IMR-90 (cell line): ENCODE data around the gene GNB5. TPM values are rescaled to one million over a fixed set of nuclear protein-coding genes. Genes with fewer than 3 reads are reported as not detected.
"Not testable (repeated sequence)": the region's sequence is repeated elsewhere in the genome, so short reads cannot be mapped to it uniquely, and the experiment has no call there.

Experiments used
- ATAC-seq: fragments of 200-7000 bp; cut with Tn5 transposase; 2 replicates; pipeline ENCODE4 v1.9.1; 2020; ENCODE audit warnings: low read depth, mild to moderate bottlenecking, moderate library complexity
- BruUV-seq: library from RNA; stranded (reverse); fragments of 400-500 nt; replicated peaks from 2 replicates; lab custom pipeline; 2021; lab: Mats Ljungman, UMichigan
- CTCF ChIA-PET: fragments of 300-600 bp; formaldehyde crosslinking; extraction: SDS; loops from one replicate; lab custom pipeline; 2021; ENCODE audit warnings: antibody characterized with exemption; lab: Yijun Ruan, JAX
- POLR2A ChIA-PET: fragments of 300-600 bp; sonication (Branson Sonifier 250); formaldehyde crosslinking; loops from one replicate; lab custom pipeline; 2022; ENCODE audit warnings: antibody characterized with exemption; ENCODE audit not compliant: unreplicated experiment; lab: Charles Lee
- DNase-seq: peaks from one replicate; pipeline ENCODE4 v3.0.0; 2013
- H2AFZ ChIP-seq: replicated peaks from 2 replicates; pipeline ENCODE3; 2013; ENCODE audit warnings: low read length, mild to moderate bottlenecking; ENCODE audit not compliant: poor library complexity
- H2AK5ac ChIP-seq: 2 replicates; pipeline ENCODE4 v1.6.1; 2013; ENCODE audit warnings: low read depth, low read length, inconsistent platforms
- H2AK9ac ChIP-seq: replicated peaks from 2 replicates; pipeline ENCODE3; 2013; ENCODE audit warnings: mild to moderate bottlenecking, low read depth, low read length, moderate library complexity; ENCODE audit not compliant: poor library complexity
- H2BK120ac ChIP-seq: 2 replicates; pipeline ENCODE4 v1.6.1; 2013; ENCODE audit warnings: low read depth, low read length, inconsistent platforms
- H2BK15ac ChIP-seq: 3 replicates; pipeline ENCODE4 v1.6.1; 2013; ENCODE audit warnings: low read depth, low read length, inconsistent platforms
- H2BK20ac ChIP-seq: 2 replicates; pipeline ENCODE4 v1.6.1; 2013; ENCODE audit warnings: low read depth, mild to moderate bottlenecking, inconsistent platforms, low read length, moderate library complexity
- H2BK5ac ChIP-seq: 2 replicates; pipeline ENCODE4 v1.6.1; 2013; ENCODE audit warnings: mild to moderate bottlenecking, low read depth, low read length, inconsistent platforms; ENCODE audit not compliant: poor library complexity, severe bottlenecking
- H3K14ac ChIP-seq: replicated peaks from 2 replicates; pipeline ENCODE4 v1.6.1; 2013; ENCODE audit warnings: low read depth, low read length, inconsistent platforms
- H3K18ac ChIP-seq: 2 replicates; pipeline ENCODE4 v1.6.1; 2013; ENCODE audit warnings: low read depth, low read length, control low read depth
- H3K23ac ChIP-seq: 2 replicates; pipeline ENCODE4 v1.6.1; 2013; ENCODE audit warnings: low read depth, low read length, inconsistent platforms
- H3K27ac ChIP-seq: 2 replicates; pipeline ENCODE4 v1.5.1; 2013; ENCODE audit warnings: mild to moderate bottlenecking, control low read depth, low read length; ENCODE audit not compliant: insufficient read depth
- H3K27me3 ChIP-seq: 2 replicates; pipeline ENCODE4 v1.6.1; 2013; ENCODE audit warnings: low read length; ENCODE audit not compliant: control insufficient read depth, insufficient read depth
- H3K36me3 ChIP-seq: 2 replicates; pipeline ENCODE4 v1.6.1; 2013; ENCODE audit warnings: low read length, mixed read lengths; ENCODE audit not compliant: control insufficient read depth, insufficient read depth
- H3K4ac ChIP-seq: 2 replicates; pipeline ENCODE4 v1.6.1; 2013; ENCODE audit warnings: low read depth, low read length, inconsistent platforms
- H3K4me1 ChIP-seq: 2 replicates; pipeline ENCODE4 v1.6.1; 2013; ENCODE audit warnings: low read length, mixed read lengths; ENCODE audit not compliant: control insufficient read depth, insufficient read depth
- H3K4me2 ChIP-seq: 2 replicates; pipeline ENCODE4 v1.6.1; 2013; ENCODE audit warnings: low read depth, mild to moderate bottlenecking, control low read depth, low read length, moderate library complexity
- H3K4me3 ChIP-seq: 2 replicates; pipeline ENCODE4 v1.5.1; 2013; ENCODE audit warnings: low read depth, mild to moderate bottlenecking, control low read depth, low read length, moderate library complexity; ENCODE audit not compliant: insufficient read depth
- H3K56ac ChIP-seq: 2 replicates; pipeline ENCODE4 v1.6.1; 2013; ENCODE audit warnings: low read length, inconsistent platforms; ENCODE audit not compliant: insufficient read depth; ENCODE audit errors: extremely low read depth
- H3K79me1 ChIP-seq, 2 experiments: 2 replicates each; pipeline ENCODE4 v1.6.1; 2013; ENCODE audit warnings: low read length in 2 of 2, inconsistent platforms in 1 of 2, low read depth in 1 of 2
- H3K9ac ChIP-seq: 2 replicates; pipeline ENCODE4 v1.6.1; 2013; ENCODE audit warnings: low read depth, low read length, control low read depth
- H3K9me1 ChIP-seq: 2 replicates; pipeline ENCODE4 v1.6.1; 2013; ENCODE audit warnings: low read length, inconsistent platforms; ENCODE audit not compliant: insufficient read depth
- H3K9me3 ChIP-seq: 2 replicates; pipeline ENCODE4 v1.6.1; 2013; ENCODE audit warnings: low read length; ENCODE audit not compliant: control insufficient read depth, insufficient read depth
- H4K20me1 ChIP-seq: 2 replicates; pipeline ENCODE4 v1.6.1; 2013; ENCODE audit warnings: low read length, inconsistent platforms; ENCODE audit not compliant: insufficient read depth
- H4K5ac ChIP-seq: 2 replicates; pipeline ENCODE4 v1.6.1; 2013; ENCODE audit warnings: mild to moderate bottlenecking, low read depth, low read length, control low read depth
- H4K8ac ChIP-seq, 2 experiments: 2 replicates each; pipeline ENCODE4 v1.6.1; 2013; ENCODE audit warnings: low read depth in 2 of 2, low read length in 2 of 2, control low read depth in 1 of 2, inconsistent platforms in 1 of 2
- H4K91ac ChIP-seq: 2 replicates; pipeline ENCODE4 v1.6.1; 2013; ENCODE audit warnings: low read depth, low read length, inconsistent platforms; ENCODE audit not compliant: insufficient read depth
- CEBPB ChIP-seq: IDR thresholded peaks from 2 replicates; pipeline ENCODE4 v1.6.1; 2012; ENCODE audit warnings: low read depth, low read length, improper control_type of control experiment
- MXI1 ChIP-seq: IDR thresholded peaks from 2 replicates; pipeline ENCODE4 v1.6.1; 2012; ENCODE audit warnings: low read depth, mild to moderate bottlenecking, low read length, moderate library complexity, borderline replicate concordance
- WGBS, 2 experiments: methylation state at CpG; one replicate each; pipeline versions ENCODE4 v1.1.5 to v1.1.7; 2013; ENCODE audit warnings: missing lambda C conversion rate in 2 of 2; ENCODE audit not compliant: insufficient read length in 1 of 2; ENCODE audit errors: extremely low coverage in 2 of 2; 5-methylcytosine and 5-hydroxymethylcytosine counted together
- dilution Hi-C: fragments of 300-500 bp; cut with HindIII; formaldehyde crosslinking; loops from one replicate; pipeline ENCODE4 v1.14.3; 2018; ENCODE audit warnings: low sequenced_read_pairs; ENCODE audit not compliant: unreplicated experiment
- in situ Hi-C: fragments of 300-500 bp; cut with MboI; formaldehyde crosslinking; loops from 3 replicates; pipeline ENCODE4 v1.14.3; 2019; ENCODE audit warnings: low sequenced_read_pairs, inconsistent platforms, mixed read lengths
- intact Hi-C: fragments of 100-400 bp; cut with micrococcal nuclease; formaldehyde crosslinking; loops from 2 replicates; pipeline ENCODE4 v1.10.0; 2022
- polyA plus RNA-seq, 3 experiments: library from polyadenylated mRNA; depleted of rRNA; stranded (reverse); fragments of >200 nt; gene quantifications; 2 replicates each; pipeline ENCODE4 v1.2.3, GENCODE V29; 2012; ENCODE audit warnings: low replicate concordance in 1 of 3
- total RNA-seq: library from RNA; depleted of rRNA; stranded (reverse); fragments of >200 nt; gene quantifications from 2 replicates; pipeline ENCODE4 v1.2.3, GENCODE V29; 2012

The GNB5 gene
- total and polyA plus RNA-seq, 2 of the 4 experiments (the other 2 are of a cell fraction): 27.7 to 33.2 TPM

- no peak for TF ChIP-seq MXI1
Observed at GRCh38 chr15:52240166-52240565, 49.0 kb upstream of the GNB5 start (continued).

- H3K14ac ChIP-seq, H3K4me3 ChIP-seq, H3K9me1 ChIP-seq, H3K18ac ChIP-seq, POLR2A ChIA-PET, H2AK9ac ChIP-seq, H4K8ac ChIP-seq, ATAC-seq, in situ Hi-C loops, H2AFZ ChIP-seq, H3K56ac ChIP-seq, H3K27ac ChIP-seq, H2AK5ac ChIP-seq, intact Hi-C loops, H2BK15ac ChIP-seq, H3K36me3 ChIP-seq, H3K4me1 ChIP-seq, H2BK20ac ChIP-seq, H3K9me3 ChIP-seq, H3K4ac ChIP-seq, BruUV-seq, H2BK120ac ChIP-seq, H3K4me2 ChIP-seq, H4K20me1 ChIP-seq, H3K23ac ChIP-seq, H3K9ac ChIP-seq, H4K91ac ChIP-seq, H2BK5ac ChIP-seq, H3K79me1 ChIP-seq, H3K27me3 ChIP-seq, H4K5ac ChIP-seq, dilution Hi-C loops, DNase-seq: not testable (repeated sequence)
- 92% methylated on average over 2 of the region's 13 CpGs; no CpG with 5 or more reads in 1 of the 2 experiments for WGBS, 2 experiments
- peak; percentile 19; the same call in 1 of the 2 replicates for TF ChIP-seq CEBPB
- CTCF ChIA-PET: interaction anchor here (1.0 kb wide), 1 partner anchor 11 kb away, joined by 4 read pairs; no protein-coding TSS in a partner anchor
Observed at GRCh38 chr15:52238989-52239525, 47.9 kb upstream of the GNB5 start.
